Activated T-helper 1 cell treated with anti-CD3 and anti-CD28 coated beads, Interleukin-12 subunit alpha, Interleukin-12 subunit beta, Interleukin-2, Interleukin-4 antibody, amounts not matched to agents 30 ng/mL and 10 ng/mL and 1 ng/mL, durations not matched to agents 14 hours and 24 hours and 36 hours (primary cell): ENCODE data around the gene CIBAR2. TPM values are rescaled to one million over a fixed set of nuclear protein-coding genes. Genes with fewer than 3 reads are reported as not detected.

Experiments
- DNase-seq: peaks from one replicate; pipeline ENCODE4 v3.0.0; 2021; ENCODE audit warnings: low spot score
- H3K27ac Mint-ChIP-seq: one replicate; pipeline ENCODE4 v1.8.0; 2021; ENCODE audit warnings: mild to moderate bottlenecking, mixed read lengths
- H3K27me3 Mint-ChIP-seq: one replicate; pipeline ENCODE4 v1.8.0; 2022; ENCODE audit warnings: mild to moderate bottlenecking, moderate library complexity, mixed read lengths; ENCODE audit not compliant: insufficient read depth
- H3K36me3 Mint-ChIP-seq: one replicate; pipeline ENCODE4 v1.8.0; 2021; ENCODE audit warnings: low read depth, mixed read lengths
- H3K4me1 Mint-ChIP-seq: one replicate; pipeline ENCODE4 v1.8.0; 2021; ENCODE audit warnings: low read depth, mixed read lengths
- H3K4me3 Mint-ChIP-seq: one replicate; pipeline ENCODE4 v1.8.0; 2021; ENCODE audit warnings: mild to moderate bottlenecking, moderate library complexity, mixed read lengths
- H3K9me3 Mint-ChIP-seq: one replicate; pipeline ENCODE4 v1.8.0; 2021; ENCODE audit warnings: mixed read lengths
- intact Hi-C: fragments of 100-400 bp; cut with micrococcal nuclease; formaldehyde crosslinking; loops from one replicate; pipeline ENCODE4 v1.15.1; 2024
- total RNA-seq: library from RNA; stranded (reverse); gene quantifications from 2 replicates; pipeline ENCODE4 v1.2.3, GENCODE V29; 2022

CIBAR2 gene
- total RNA-seq, 1 donor from 2014 or later, result not detected

GRCh38 chr16:85077576-85078125, 34.6 kb downstream of the CIBAR2 start:
- Mint-ChIP-seq H3K27ac (no peak overlapping the region), H3K9me3 (no peaks in the 10 kb centered on the region), H3K4me3 (no peak overlapping the region), H3K4me1 (no peaks in the 10 kb centered on the region), H3K36me3 (peaks cover 4% of the 10 kb centered on the region), H3K27me3 (no peaks in the 10 kb centered on the region)
- DNase-seq, result no peak
- intact Hi-C loops, result no loop called here

GRCh38 chr16:85077039-85077438, 35.2 kb downstream of the CIBAR2 start:
- H3K27ac Mint-ChIP-seq, result no peak overlapping the region
- no peaks in the 10 kb centered on the region for H3K27me3 Mint-ChIP-seq
- intact Hi-C loops, result no loop called here
- no peak for DNase-seq
- H3K4me3 Mint-ChIP-seq, result no peak overlapping the region
- no peaks in the 10 kb centered on the region for H3K9me3 Mint-ChIP-seq
- H3K36me3 Mint-ChIP-seq, result peaks cover 4% of the 10 kb centered on the region
- no peaks in the 10 kb centered on the region for H3K4me1 Mint-ChIP-seq

DNA sequence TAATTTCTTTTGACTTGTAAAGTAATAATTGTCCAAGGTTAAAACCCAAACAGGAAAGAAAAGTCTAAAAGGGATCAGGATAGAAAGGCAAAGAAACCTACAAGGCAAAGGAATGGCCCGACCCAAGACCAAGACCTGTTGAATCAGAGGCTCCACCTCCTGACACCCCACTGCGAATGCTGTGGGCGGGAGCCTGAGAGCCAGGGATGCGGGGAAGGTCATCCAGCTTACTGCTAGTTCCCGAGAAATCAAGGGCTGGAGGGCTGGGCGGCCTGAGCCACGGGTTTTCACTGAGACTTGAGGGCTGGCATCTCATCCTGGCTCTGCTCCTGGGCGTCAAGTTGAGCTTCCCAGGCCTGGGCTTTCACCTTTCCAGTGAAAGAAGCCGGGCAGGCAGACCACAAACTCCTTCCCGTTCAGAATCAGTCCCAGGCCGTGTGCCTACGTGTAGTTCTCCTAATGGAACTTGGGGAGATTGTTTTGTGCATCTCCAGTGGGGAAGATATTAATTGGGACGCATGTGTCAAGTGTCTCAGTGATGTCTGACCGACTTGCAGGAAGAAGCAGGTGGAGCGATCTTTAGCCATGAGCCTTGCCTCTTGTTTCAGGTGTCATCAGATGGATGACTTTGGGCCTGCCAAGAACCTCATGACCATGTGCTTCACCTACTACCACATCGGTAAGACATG, 36.9 kb downstream of the CIBAR2 start:
- H3K9me3 Mint-ChIP-seq, result no peaks in the 10 kb centered on the region
- no peak overlapping the region for H3K4me3 Mint-ChIP-seq
- DNase-seq, result no peak
- intact Hi-C loops, result no loop called here
- no peaks in the 10 kb centered on the region for H3K27me3 Mint-ChIP-seq
- no peaks in the 10 kb centered on the region for H3K4me1 Mint-ChIP-seq
- peaks cover 6% of the 10 kb centered on the region for H3K36me3 Mint-ChIP-seq
- no peak overlapping the region for H3K27ac Mint-ChIP-seq

DNA sequence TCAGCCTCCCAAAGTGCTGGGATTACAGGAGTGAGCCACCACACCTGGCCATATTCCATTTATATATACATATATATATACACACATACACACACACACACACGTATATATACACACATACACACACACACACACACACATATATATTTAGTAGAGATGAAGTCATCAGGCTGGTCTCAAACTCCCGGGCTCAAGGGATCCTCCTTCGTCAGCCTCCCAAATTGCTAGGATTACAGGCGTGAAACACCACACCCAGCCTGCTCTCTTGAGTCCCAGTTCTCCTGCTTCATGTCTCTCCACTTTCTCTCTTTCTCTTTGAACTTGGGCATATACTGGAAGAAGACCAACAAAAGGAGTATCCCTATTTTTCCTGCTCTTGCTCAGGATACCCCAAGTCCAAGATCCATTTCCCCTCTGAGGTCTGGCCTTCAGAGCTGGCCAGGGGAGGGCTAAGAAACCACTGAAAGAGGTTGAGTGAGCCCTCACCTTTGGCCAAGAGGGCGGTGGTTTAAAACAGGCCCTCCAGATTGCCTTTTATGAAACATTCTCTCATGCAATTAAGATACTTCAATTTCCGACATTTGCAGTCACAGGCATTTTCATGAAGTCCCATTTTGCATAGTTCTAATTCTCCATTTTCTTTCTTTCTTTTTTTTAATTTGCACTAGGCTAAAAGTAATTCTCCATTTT, 37.9 kb downstream of the CIBAR2 start:
- intact Hi-C loops, result no loop called here
- Mint-ChIP-seq H3K4me1 (no peaks in the 10 kb centered on the region), H3K36me3 (peaks cover 6% of the 10 kb centered on the region), H3K9me3 (no peaks in the 10 kb centered on the region), H3K4me3 (no peak overlapping the region), H3K27ac (no peak overlapping the region), H3K27me3 (no peaks in the 10 kb centered on the region)
- DNase-seq, result no peak

DNA sequence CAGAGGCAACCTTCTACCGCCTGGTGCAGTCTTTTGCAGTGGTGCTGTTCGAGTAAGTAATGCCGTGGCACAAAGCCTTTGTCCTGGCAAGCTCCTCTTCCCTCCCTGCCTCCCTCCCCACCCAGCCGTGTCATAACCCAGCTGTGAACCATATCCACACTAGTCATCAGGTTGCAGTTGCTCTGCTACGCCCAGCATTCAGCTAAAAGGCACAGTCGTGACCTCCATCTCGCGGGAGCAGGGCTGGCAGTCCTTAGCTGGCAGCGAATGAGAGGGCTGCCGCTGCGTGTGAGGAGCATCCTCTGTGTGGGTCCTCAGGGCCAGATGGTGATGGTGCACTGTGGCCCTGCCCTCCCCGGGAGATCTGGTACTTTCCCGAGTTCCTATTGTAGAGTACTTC, 39.3 kb downstream of the CIBAR2 start:
- Mint-ChIP-seq H3K36me3 (peaks cover 5% of the 10 kb centered on the region), H3K4me3 (no peak overlapping the region), H3K4me1 (no peaks in the 10 kb centered on the region), H3K9me3 (no peaks in the 10 kb centered on the region), H3K27me3 (no peaks in the 10 kb centered on the region), H3K27ac (no peak overlapping the region)
- intact Hi-C loops, result no loop called here
- no peak for DNase-seq

GRCh38 chr16:85072076-85072860, 40.0 kb downstream of the CIBAR2 start:
- Mint-ChIP-seq H3K4me1 (no peaks in the 10 kb centered on the region), H3K36me3 (peaks cover 5% of the 10 kb centered on the region), H3K4me3 (no peak overlapping the region), H3K27ac (no peak overlapping the region), H3K9me3 (no peaks in the 10 kb centered on the region), H3K27me3 (no peaks in the 10 kb centered on the region)
- DNase-seq, result no peak
- intact Hi-C loops, result no loop called here

DNA sequence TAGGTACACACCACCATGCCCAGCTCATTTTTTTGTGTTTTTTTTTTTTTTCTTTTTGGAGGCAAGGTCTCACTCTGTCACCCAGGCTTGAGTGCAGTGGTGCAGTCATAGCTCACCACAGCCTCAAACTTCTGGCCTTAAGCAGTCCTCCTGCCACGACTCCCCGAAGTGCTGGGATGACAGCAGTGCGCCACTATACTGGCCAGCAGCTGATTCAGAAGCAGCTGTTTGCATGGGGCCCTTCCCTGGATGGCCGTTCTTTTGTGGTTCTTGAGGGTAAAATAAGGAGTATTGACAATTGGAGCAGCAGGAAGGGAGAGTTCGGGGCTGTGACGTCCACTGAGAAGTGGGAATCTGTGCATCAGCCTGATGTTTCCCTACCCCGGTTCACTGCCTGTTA, 43.1 kb downstream of the CIBAR2 start:
- H3K4me3 Mint-ChIP-seq, result no peak overlapping the region
- H3K4me1 Mint-ChIP-seq, result no peaks in the 10 kb centered on the region
- H3K27me3 Mint-ChIP-seq, result no peaks in the 10 kb centered on the region
- H3K27ac Mint-ChIP-seq, result no peak overlapping the region
- no peak for DNase-seq
- H3K9me3 Mint-ChIP-seq, result no peaks in the 10 kb centered on the region
- intact Hi-C loops, result no loop called here
- peaks cover 4% of the 10 kb centered on the region for H3K36me3 Mint-ChIP-seq

GRCh38 chr16:85068746-85069145, 43.5 kb downstream of the CIBAR2 start:
- no peak for DNase-seq
- H3K9me3 Mint-ChIP-seq, result no peaks in the 10 kb centered on the region
- peaks cover 5% of the 10 kb centered on the region for H3K36me3 Mint-ChIP-seq
- no peaks in the 10 kb centered on the region for H3K4me1 Mint-ChIP-seq
- no peak overlapping the region for H3K27ac Mint-ChIP-seq
- intact Hi-C loops, result no loop called here
- no peak overlapping the region for H3K4me3 Mint-ChIP-seq
- H3K27me3 Mint-ChIP-seq, result no peaks in the 10 kb centered on the region

DNA sequence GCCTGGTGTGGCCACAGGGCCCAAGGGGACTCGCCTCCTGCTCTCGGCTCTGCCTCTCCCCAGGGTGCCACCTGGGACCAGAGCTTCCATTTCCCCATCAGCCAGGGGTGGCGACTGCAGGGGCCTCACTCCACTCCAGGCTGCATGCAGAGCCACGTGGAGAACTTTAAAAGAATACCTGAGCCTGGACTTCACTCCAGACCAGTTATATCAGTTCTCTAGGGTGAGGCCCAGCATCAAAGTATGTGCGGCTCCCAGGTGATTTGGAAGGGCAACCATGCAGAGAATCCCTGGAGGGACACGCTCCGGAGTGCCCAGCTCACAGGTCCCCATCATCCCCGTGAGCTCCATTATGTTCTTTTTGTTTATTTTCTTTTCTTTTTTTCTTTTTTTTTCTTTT, 44.8 kb downstream of the CIBAR2 start:
- peaks cover 5% of the 10 kb centered on the region for H3K36me3 Mint-ChIP-seq
- intact Hi-C loops, result no loop called here
- H3K27me3 Mint-ChIP-seq, result no peaks in the 10 kb centered on the region
- no peak overlapping the region for H3K4me3 Mint-ChIP-seq
- no peaks in the 10 kb centered on the region for H3K9me3 Mint-ChIP-seq
- no peaks in the 10 kb centered on the region for H3K4me1 Mint-ChIP-seq
- DNase-seq, result no peak
- no peak overlapping the region for H3K27ac Mint-ChIP-seq

- Mint-ChIP-seq H3K4me3 (no peak overlapping the region), H3K36me3 (peaks cover 4% of the 10 kb centered on the region), H3K4me1 (no peaks in the 10 kb centered on the region), H3K9me3 (no peaks in the 10 kb centered on the region), H3K27ac (no peak overlapping the region), H3K27me3 (no peaks in the 10 kb centered on the region)
- DNase-seq, result no peak
- intact Hi-C loops, result no loop called here
Observed at GRCh38 chr16:85067024-85067423, 45.2 kb downstream of the CIBAR2 start.

DNA sequence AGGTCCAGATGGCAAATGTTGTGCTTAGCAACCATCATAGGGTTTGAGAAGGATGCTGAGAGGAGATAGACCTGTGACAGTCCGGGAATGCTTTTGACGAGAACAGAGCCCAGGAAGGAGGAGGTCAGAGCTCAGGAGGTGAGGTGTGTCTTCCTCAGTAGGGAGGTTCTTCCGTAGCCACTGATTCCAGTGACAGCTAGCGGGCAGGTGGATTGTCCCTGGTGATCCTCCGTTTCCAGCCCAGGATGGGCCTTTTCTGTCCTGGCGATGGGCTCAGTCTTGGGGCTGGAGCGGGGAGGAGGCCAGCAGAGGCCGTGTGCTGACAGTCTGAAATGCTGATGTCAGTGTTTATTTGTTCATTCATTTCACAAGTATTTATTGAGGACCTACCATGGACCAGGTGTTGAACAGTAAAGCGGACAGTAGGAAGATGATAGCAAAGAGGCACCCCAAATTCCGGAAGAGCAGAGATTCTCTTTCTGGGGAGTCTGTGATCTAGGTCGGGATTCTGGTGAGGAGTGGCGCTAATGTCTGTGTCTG, 45.9 kb downstream of the CIBAR2 start:
- Mint-ChIP-seq H3K4me3 (no peak overlapping the region), H3K36me3 (peaks cover 3% of the 10 kb centered on the region), H3K9me3 (no peaks in the 10 kb centered on the region), H3K27ac (no peak overlapping the region), H3K27me3 (no peaks in the 10 kb centered on the region), H3K4me1 (no peaks in the 10 kb centered on the region)
- no peak for DNase-seq
- intact Hi-C loops, result no loop called here

DNA sequence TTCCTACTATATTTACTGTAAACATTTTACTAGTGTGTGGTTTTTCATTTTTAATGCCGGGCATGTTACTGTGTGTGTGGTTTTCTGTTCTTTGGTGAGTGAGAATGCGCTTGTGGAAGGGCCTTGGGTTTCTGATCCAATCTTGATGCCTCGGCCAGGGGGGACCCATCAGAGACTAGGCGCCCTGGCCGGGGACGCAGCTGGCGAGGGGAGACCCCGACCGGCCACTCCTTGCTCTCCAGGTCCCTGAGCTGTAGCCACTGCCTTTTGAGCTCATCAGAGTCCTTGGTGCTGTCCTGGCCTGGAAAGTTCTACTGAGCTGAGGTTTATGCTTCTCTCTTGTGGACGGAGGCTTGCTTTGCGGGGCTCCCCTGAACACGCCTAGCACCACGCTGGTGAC, 47.2 kb downstream of the CIBAR2 start:
- Mint-ChIP-seq H3K27ac (no peak overlapping the region), H3K4me3 (no peak overlapping the region), H3K4me1 (no peaks in the 10 kb centered on the region), H3K27me3 (no peaks in the 10 kb centered on the region), H3K36me3 (peaks cover 3% of the 10 kb centered on the region), H3K9me3 (no peaks in the 10 kb centered on the region)
- DNase-seq, result no peak
- intact Hi-C loops, result no loop called here

- intact Hi-C loops, result no loop called here
- H3K4me3 Mint-ChIP-seq, result no peak overlapping the region
- H3K27me3 Mint-ChIP-seq, result no peaks in the 10 kb centered on the region
Observed at GRCh38 chr16:85064186-85064585, 48.1 kb downstream of the CIBAR2 start.

More at GRCh38 chr16:85064186-85064585, 48.1 kb downstream of the CIBAR2 start:
- peaks cover 3% of the 10 kb centered on the region for H3K36me3 Mint-ChIP-seq
- DNase-seq, result no peak
- H3K9me3 Mint-ChIP-seq, result no peaks in the 10 kb centered on the region
- no peaks in the 10 kb centered on the region for H3K4me1 Mint-ChIP-seq
- H3K27ac Mint-ChIP-seq, result no peak overlapping the region
